SIG-M5 treated with dmso at 0.1 percent for 504 hours (cell line): ENCODE results near the gene DHX16.
"Not testable (repeated sequence)": the region's sequence is repeated elsewhere in the genome, so short reads cannot be mapped to it uniquely, and the experiment has no call there.

Experiments
- DNase-seq: peaks from one replicate; lab custom pipeline; 2025; ENCODE audit not compliant: unreplicated experiment; lab: John Stamatoyannopoulos, UW

Gene DHX16

GRCh38 chr6:30672445-30673253 is at the start of gene DHX16:
DHX16 (minus strand) TSS chr6:30673006; CDS start chr6:30672841, 165 bp downstream.
- peak; percentile 94 for DNase-seq

GRCh38 chr6:30722025-30722279 is 49.1 kb upstream of the DHX16 start:
- peak; percentile 17 for DNase-seq

DNA sequence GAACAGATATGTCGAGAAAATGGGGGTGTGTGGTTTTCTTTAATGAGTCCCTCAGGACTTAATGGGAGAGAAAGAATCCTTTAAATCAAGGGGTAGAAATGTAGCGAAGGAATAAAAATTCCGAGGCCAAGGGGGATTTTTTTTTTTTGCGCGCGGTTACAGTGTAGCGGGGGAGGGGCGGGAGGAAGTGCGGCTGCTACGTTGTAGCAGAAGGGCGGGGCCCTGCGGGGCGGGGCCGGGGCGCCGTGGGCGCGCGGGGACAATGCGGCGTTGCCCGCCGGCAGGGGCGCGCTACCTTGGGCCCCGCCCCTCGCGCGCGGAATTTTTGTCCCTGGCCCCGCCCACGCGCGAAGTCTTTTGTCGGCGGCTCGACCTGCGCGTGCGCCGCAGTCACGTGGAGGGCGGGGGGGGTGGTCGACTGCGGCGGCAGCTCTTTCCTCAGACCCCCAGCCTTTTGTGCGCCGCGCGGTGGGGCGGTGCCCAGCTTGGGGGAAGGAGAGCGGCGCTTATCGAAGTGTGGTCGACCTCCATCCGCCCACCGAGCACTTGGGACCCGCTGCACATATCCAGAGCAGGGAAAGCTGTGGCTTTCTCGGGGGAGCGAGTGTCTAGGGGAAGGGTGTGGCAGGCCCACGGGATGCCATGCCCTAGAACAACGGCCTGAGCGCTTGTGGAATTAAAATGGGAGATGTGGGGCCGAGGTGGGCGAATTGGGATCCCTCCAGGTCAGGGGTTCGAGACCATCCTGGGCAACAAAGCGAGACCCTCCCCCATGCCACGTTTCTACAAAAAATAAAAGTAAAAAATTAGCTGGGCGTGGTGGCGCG is 48.6 kb upstream of the DHX16 start:
- peak; percentile 84 for DNase-seq

- peak; percentile 55 for DNase-seq
Observed at GRCh38 chr6:30720738-30721197, 48.0 kb upstream of the DHX16 start.

- DNase-seq, result peak; percentile 98
Observed at GRCh38 chr6:30719791-30720737, 47.3 kb upstream of the DHX16 start, which contains the start of gene TUBB. TUBB (plus strand) TSS chr6:30720352; CDS start chr6:30720507, 155 bp downstream.

GRCh38 chr6:30719356-30719755 is 46.5 kb upstream of the DHX16 start:
- DNase-seq, result no peak

- not testable (repeated sequence) for DNase-seq
Observed at GRCh38 chr6:30717845-30718720, 45.3 kb upstream of the DHX16 start.

DNA sequence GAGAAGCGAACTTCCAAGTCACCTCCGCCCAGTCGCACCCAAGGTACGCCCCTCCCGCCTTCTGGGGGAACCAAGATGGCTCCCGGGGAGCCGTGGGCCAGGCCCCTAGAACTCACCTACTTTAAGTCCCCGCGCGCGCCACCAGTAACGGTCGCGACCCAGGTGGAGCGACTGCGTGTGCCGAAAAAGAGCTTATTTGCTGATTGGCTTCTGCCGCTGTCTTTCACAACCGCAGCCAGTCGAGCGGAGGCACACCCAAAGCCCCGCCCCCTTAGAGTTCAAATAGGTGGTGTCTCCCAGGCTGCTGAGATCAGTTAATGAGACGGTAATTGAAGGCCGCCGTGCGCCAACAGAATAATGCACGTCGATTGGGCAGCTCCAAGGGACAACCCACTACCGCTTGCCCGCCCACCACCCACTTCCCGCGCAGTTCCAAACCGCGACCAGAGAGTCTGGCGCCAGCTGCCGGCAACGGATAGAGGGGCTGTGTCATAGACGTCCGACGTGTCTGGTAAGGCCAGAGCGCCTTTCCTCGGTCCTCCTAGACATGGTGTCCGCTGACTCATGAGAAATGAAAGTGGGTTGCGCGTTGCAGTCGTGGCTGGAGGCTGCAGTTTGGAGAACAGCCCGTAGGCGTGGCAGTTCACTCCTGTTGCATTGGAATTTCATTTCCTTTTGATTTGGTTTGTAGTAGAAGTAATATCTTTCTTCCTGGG is 44.5 kb upstream of the DHX16 start, which contains the start of gene MDC1:
MDC1 (minus strand) TSS at position 153 of the 716 bp plus-strand sequence. CDS start 2,106 bp downstream, outside the sequence.
- peak; percentile 100 for DNase-seq

DNA sequence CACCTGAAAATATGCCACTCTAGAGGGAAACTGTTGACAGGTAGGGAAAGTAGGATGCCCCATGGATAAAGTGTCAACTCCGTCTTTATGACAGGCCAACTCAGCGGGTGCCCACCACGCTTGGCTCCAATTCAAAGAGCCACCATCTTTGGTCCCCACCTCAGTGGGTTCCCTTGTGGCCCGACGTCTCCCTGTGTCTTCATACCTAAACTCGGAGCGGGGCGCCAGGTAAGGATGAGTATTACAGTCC is 44.0 kb upstream of the DHX16 start:
- no peak for DNase-seq

DNA sequence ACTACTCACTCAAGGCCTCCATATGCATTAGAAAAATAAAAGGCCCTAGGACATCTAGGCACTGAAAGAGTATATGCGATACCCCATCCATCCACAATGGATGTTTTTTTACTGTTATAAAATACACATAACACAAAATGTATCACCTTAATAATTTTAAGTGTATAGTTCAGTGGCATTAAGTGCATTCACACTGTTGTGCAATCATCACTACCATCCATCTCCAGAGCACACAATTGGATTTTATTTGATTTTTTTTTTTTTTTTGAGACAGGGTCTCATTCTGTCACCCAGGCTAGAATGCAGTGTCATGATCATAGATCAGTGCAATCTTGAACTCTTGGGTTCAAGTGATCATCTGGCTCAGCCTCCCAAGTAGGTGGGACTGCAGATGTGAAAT is 41.5 kb upstream of the DHX16 start:
- no peak for DNase-seq

GRCh38 chr6:30712441-30712945 is 39.7 kb upstream of the DHX16 start:
- DNase-seq, result no peak

DNA sequence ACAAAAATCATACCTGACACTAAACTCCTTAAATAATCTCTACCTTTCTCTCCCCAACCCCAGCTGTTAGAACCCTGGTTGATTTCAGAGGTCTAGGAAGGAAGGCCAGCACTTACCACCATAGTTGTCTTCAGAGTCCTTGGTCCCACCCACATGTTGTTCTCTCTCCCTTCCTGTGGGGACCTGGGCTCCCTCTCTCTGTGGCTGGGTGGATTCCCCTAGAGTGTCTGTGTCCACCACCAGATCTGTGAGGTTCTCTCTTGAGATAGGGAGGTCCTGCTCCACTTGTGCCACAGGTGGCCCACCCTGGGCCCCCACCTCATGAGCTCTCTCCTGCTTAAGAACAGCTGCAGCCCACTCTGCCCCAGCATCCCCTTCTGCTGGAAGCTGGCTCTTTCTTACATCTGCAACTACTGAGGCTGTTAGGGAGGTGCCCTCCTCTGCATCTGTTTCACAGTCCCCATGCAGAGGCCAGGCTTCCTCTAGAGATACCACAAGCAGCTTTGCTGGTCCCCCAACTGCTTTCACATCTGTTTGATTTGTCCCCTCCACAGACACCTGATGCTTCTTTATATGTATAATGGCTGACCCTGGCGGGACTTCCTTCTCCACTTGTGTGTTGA is 39.1 kb upstream of the DHX16 start:
- no peak for DNase-seq

GRCh38 chr6:30709101-30709868 is 36.5 kb upstream of the DHX16 start:
- no peak for DNase-seq

- no peak for DNase-seq
Observed at GRCh38 chr6:30707281-30707850, 34.6 kb upstream of the DHX16 start.

DNA sequence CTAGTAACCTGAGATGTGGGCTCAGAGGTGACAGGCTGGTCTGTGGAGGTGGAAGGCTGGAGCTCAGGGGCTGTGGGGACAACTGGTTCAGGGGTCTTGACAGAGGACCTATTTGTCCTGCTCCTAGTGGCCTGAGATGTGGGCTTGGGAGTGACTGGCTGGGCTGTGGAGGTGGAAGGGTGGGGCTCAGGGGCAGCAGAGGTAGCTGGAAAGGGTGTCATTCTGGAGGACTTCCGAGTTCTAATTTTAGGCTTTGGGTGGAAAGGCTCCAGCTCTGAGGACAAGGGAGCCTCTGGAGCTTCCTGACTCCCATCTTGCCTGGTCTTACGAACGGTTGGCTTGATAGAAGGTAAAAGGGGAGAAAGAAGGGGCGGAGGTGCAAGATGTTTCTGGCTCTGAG is 32.8 kb upstream of the DHX16 start:
- DNase-seq, result no peak

DNA sequence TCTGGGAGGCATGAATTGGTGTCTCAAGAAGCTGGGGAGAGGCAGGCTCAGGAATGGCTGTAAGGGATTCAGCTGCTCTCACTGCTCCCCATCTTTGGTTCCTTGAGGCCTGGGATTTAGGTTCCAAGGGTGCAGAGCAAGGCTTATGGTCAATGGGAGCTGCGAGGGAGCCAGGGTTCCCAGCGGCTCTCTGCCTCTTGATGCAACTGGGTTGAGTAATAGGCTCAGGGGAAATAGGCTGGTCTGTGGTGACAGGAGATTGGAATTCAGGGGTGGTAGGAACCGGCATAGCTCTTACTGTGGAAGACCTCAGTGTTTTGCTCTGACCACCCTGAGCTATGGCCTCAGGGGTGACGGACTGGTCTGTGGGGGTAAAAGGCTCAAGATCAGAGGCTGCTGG is 31.0 kb upstream of the DHX16 start:
- DNase-seq, result no peak

DNA sequence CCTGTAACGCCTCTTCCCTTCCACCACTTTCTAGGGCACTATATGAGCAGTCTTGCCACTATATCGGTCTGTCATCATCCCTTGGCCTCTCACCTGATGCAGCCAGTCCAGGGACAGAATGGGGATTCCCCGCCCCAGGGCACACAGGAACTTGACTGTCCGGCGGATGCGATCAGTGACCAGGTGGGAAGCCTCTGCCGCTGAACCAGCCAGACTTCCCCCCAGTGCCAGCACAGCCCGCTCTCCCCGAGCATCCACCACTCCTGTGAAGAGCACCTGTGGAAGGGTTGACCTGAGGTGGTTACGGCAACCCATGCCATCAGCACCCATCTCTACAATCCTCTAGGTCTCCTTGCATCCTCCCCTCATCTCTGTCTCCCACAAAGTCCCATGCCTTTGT is 30.2 kb upstream of the DHX16 start:
- DNase-seq, result no peak

GRCh38 chr6:30700340-30700739 is 27.5 kb upstream of the DHX16 start:
- DNase-seq, result no peak
